Endometrium (tissue), 2 donors: Measurements from ENCODE around the gene RICTOR.

Experiments used
- FAIRE-seq: peaks from 2 replicates; lab custom pipeline; 2012; peaks lifted over from hg19 to GRCh38; lab: Jason Lieb, UNC
- donor health status: control.
- donor health status: control.

The RICTOR gene

DNA sequence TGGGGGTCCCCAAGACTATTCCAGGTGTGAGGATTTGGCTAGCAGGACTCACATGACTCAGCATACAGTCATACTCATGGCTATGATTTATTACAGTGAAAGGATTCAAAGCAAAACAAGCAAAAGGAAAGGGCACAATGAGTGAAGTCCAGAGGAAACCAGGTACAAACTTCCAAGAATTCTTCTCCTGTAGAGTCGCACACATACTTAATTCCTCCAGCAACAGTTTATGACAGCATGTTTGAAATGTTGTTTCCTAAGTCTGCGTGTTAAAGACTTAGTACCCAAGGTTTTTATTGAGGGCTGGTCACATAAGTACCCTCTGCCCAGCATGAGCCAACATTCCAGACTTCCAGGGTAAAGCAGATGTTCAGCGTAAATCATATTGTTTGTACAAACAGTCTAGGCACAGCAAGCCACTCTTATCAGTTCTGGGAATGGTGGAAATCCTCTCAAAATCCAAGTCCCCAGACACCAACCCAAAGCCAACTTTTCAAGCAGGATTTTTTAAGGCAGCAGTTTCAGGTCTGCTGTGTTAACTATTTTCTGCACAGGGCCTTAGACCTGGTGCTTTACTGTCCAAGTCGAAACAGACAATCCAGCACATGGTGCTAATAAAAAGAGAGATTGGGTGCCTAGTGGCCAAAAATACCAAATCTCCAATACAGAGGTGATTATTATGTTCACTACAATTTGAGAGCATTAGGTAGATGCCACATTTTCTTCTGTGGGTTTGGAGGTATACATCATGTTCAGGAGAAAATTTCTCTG is 18.6 kb upstream of the RICTOR start:
- FAIRE-seq, result no peak

DNA sequence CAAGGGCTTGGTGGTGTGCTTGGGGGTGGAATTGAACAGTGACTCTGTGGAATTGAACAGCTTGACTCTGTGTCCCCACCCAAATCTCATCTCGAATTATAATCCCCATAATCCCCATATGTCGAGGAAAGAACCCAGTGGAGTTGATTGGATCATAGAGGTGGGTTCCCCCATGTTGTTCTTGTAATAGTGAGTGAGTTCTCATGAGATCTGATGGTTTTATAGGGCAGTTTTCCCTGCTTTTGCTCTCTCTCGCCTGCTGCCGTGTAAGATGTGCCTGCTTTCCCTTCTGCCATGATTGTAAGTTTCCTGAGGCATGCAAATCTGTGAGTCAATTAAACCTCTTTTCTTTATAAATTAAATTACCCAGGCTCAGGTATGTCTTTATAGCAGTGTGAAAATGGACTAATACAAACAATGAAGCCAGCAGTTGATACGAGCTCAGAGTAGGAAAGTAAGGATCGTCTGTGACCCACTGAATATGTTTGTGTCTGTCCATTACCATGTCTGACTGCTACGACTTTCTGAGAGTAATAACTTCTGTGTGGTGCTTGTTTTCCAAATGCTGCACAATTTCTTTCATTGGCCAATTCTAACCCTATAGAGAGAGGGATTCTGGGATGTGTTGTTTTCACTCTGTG is 17.9 kb upstream of the RICTOR start:
- no peak for FAIRE-seq

DNA sequence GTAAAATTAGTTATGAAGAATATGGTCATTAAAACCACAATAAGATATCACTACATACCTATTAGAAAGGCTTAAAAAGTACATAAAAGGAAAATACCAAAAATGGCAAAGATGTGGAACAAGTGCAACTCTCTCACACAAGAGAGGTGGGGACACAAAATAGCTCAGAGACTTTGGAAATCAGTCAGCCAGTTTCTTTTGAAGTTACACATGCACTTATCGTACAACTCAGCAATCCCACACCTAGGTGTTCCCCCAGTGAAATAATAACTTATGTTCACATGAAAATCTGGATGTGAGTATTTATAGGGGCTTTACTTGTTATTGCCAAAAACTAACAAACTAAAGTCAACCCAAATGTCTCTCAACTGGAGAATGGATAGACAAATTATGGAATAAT is 9.8 kb upstream of the RICTOR start:
- no peak for FAIRE-seq

DNA sequence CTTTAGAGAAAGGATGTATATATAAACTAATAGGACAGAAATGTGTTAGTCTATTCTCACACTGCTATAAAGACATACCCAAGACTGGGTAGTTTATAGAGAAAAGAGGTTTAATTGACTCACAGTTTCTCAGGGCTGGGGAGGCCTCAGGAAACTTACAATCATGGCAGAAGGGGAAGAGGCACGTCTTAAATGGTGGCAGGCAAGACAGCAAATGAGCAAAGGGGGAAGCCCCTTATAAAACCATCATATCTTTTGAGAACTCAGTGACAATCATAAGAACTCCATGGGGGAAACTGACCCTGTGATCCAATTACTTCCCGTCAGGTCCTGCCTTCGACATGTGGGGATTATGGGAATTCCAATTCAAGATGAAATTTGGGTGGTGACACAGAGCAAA is 8.8 kb upstream of the RICTOR start:
- no peak for FAIRE-seq

DNA sequence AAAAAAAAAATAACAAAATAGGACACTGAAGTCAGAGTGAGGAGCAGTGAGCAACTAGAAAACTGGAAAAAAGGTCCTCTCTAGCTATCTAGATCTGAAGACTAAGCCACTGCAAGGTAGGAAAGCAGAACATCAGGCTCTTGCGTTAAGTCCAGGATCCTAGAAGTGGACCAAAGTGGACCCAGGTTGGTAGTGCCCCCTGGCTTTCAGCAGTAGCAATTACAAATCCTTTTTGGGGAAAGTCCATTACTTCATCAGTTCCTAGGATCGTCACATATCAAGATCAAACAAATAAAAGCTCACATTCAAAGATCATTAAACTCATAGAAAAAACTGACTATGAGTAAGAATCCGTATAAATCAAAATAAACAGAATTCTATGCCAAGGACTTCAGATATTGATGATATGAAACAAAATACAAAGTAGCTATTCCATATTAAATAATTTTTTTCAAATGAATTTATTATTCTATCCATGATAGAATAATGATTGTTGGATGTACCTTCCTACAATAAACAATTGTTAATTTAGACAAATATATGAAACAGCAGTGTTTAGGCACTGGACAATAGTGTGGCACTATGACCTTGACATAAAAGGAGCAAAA is 6.5 kb upstream of the RICTOR start:
- peak; percentile 71 for FAIRE-seq

DNA sequence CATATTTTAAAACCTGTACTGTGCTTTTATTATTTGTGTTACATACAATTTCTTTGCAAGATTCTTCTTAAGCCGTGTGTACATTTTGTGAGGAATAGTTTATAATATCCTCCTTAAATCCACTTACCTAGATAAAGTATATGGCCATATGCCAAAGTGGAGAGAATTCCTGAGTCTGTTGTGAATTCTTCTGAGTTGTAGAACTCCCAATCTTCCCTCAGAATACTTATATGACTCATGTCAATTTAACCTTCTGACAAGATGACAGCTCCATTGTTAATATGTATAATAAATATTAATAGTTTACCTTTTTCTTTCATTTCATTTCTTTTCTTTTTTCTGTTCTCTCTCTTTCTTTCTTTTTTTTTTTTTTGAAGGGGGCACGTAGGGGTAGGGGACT is 6.0 kb upstream of the RICTOR start:
- no peak for FAIRE-seq

DNA sequence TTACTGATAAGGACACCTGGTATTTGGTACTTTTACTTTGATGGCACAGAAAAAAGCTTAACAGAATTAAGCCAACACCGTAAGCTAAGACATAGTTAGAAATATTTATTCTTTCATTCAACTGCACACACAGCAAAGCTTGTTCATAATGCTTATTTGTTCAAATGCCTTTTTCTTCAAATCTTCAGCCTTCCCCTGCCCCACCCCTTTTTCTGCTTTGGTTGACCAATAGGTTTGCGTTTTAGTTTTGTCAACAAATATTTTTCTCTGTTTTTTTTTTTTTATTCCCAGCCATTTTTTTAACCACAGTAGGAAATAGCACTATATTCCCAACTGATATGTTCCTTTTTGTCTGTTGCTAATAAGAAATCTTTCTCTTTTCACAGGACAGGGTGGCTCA is 4.9 kb upstream of the RICTOR start:
- no peak for FAIRE-seq

DNA sequence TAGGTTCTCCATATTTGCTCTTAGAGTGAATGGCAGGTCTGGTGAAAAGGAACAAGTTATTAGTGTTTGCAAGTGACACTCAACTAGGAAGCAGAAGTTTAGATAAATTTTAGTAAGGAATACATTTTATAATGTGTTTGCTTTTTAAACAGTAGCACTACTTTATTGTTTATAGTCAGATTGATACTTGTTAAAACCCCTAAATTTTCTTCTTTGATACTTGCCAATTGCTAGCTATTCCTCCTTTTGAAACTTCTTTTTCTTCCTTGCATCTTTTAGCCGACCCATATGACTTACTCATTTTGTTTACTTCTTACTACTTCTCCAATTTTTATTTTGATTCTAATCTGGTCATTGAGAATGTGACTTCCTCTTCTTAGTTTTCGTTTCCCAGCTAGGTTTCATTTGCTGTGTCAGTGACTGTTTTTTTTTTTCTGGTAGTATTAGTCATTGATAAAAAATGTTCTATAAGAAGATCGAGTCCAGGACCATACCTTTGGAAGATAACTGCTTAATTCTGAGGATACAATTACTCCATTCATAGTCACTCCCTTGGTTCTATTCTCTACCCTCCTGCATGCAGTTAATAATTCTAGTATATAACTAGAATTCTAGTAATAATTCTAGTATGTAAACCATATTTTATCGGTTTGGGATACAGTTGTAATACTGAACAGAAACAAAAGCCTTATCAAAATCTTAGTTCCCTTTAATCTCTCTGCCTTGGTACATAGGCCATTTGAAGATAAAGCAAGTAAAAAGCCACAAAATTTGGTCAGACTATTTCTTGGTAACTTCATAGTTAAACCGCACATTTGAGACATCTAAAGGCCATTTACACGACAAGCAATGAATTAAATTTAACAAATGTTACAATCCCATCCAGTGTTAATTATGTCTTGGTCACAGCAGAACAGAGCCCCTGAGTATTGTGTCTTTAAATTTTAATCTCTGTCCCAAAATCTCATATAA is 2.8 kb upstream of the RICTOR start:
- FAIRE-seq, result no peak

DNA sequence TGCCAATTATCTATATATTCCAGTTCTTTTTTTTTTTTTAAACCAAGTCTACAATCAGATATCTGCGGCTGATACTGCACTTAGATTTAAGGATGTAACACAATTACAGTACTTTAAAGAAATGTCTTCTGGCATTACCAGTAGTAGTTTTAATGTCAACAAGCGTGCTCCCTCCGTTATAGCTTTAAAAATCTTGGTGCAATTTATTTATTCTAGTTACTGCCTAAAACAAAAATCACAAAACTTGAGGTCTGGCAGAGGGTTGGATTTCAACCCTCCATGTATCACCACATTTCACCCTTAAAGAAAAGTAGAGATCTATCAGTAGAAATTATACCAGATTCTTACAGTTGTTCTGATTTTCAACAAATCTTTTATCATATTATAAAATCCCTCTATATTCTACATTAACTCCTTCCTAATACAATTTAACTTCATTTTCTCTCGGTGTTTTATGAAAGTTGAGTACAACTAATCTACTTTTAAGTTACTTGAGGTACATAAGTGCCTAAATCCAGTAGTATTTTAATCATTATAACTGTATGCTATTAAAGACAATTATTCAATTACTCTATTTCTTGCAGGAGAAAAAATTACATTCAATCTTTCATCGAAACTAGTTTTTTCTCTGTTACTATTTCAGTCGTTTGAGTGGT is 2.0 kb upstream of the RICTOR start:
- FAIRE-seq, result no peak

DNA sequence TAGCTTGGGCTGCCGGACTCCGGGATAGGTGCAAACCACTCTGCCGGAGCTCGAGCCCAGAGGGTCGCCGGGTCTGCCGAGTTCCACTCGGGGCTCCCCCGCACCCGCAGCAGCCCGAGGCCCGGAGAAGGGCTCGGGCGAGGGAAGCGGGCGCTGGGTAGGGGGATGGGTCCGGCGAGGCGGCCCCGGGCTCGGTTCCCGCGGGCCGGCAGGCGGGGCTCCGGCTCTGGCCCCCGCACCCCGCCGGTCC is 507 bp downstream of the RICTOR start:
- FAIRE-seq, result no peak

DNA sequence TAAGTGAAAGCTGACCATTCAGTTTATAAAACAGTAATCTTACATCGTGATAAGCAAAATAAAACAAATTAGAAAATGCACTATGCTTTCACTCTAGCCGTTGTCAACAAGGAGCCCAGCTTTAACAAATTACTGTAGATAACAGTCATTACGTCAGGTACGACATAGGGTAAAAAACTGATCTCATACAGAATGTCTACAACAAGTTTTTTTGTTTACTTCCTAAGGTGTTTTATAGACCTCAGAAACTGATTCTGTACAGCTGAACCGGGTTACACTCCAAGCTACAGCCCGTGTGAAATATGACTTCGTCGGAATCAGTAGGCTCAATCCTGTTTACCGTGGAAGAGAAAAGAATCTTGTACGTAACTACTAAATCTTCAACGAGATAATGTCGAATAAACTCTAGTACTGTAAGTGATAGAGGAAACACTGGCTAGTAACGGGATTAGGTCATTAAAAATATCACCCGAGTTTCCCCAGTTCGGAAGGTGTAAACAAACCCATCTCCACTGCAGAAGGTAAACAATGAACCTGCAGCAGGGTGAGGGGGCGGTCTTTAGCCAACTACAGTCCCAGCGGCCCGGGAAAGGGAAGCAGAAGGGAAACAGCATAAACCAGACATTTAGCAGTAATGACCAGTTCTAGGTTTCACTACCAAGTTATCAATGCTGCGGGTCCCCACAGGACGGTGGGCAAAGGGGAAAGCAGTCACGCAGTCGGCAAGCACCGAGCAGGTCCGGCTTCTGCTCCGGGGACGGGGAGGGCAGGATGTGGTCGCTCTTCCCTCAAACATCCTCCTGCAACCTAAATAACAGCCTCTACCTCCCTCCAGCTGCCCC is 1.1 kb downstream of the RICTOR start:
- FAIRE-seq, result no peak

DNA sequence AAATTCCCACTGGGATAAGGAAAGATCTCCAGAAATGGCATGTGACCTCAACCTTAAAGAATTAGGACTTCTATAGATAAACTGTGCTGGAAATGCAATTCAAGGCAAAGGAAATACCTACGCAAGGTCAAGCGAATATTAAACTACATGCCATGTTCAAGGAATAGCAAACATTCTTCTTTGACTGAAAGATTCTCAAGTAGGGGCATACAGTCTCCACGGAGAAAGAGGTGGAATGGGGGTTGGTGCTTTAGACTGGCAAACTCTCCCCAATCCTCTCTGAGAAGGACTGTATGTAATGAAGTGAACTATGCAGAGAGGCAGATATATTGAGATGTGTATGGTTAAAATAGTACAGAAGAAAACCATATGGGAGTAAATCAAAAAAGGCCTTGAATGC is 6.1 kb downstream of the RICTOR start:
- FAIRE-seq, result no peak

DNA sequence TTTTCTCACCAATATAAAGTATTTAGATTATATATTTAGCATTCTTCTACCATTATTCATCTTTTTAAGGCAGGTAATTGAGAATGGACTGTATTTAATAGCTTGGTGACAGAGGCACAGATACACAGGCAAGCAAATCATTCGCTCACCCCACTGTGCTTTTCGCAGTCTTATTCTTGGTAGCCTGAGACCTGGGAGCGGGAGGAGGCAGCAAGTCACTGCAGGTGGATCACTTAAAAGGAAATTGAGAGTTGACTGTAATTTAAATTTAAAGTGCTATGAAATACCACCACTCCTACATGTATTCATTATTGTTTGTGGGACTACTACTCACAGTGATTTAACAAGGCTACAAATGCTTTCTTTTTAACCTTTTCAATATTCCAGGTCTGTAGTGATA is 9.7 kb downstream of the RICTOR start:
- no peak for FAIRE-seq

DNA sequence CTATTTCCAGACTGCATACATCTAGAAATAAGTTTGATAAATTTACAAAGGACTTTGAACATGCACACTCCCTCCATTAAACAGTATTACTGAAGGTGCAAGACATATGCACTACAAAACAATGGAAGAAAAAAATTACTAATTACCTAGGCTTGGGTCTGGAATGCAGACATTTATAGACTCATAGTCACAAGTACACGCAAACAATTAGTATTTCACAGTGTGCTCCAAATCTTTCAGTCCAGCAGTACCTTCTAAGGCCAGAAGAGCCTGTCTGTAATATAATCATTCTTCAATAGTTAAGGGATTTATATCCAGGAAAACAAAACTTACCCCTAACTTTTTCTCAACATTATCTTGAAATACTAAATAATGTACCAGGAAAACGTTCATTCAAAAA is 11.2 kb downstream of the RICTOR start:
- no peak for FAIRE-seq

DNA sequence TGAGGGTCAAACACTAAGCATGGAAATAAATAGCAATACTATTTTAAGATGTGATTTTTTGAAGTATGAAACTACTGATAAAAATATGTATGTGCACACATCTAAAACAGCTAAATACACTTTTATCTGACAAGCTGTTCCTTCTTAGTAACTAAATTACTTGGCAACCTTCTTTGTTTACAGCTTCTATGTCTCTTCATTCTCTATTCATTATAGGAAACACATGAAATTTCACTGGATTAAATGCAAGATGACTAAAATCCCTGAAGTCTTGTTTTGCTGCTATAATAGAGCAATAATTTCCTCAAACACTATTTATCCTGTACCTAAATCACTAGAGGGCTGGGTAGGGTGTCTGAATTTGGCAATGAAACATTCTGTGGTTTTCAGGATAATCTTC is 11.7 kb downstream of the RICTOR start:
- FAIRE-seq, result no peak

DNA sequence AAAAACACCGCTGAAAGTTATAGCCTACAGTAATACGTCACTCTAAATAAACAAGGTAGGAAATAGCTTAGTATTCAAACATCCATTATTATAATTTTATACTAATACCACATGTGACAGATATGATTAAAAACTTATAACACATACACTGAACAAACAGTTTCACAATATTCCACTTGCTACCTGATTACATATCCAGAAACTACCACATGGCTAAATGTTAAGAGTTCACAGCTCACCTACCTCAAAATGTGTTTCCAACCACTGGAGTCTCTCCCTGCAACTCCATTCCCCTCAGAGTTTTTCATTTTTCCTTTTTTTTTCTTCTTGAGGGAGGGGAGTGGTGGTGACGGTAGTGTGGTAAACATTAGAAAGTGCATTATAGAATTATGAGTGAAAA is 12.1 kb downstream of the RICTOR start:
- no peak for FAIRE-seq

DNA sequence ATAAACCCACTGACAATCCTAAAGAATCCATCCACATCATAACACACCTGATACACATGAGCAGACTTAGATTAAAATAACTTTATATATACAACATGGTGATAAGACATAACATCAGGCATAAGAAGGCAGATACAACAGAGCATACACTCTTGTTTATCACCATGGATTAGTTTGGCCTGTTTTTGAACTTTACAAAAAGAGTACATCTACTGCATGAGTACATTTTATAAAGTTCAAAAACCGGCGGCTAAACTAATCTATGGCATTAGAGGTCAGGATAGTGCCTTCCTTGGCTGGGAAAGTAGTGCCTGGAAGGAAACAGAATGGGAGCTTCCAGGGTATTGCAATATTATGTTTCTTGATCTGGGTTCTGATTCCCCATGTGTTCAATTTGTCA is 15.1 kb downstream of the RICTOR start:
- no peak for FAIRE-seq

DNA sequence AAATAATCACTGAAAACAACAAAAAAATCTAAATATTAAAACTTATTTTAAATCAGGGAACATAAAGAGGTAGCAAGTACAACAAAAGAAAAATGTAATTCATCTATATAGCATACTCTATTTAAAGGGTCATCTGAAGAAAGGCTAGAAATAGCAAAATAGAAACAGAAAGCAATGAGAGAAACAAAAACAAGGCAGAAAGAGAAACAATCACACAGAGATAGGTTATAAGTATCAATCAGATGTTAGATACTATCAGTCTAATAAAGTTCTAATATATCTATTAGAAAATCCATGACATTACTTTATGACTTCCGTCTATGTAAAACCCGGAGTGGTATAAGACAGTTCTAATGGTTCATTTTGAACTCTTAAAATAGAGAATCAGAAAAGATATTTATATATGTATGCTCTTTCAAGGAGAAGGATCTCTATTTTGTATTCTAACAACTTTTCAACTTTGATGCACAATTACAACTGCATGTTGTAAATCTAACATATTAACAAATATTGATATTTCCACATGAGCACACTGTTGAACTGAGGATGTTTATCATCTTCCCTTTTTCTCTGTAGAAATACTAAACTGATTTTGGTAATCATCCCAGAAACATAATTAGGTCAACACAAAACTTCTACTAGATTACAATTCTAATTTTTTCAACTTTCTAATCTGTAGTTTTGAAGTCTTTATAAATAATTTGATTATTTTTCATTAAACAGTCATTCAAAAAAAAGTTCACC is 15.8 kb downstream of the RICTOR start:
- peak; percentile 86 for FAIRE-seq

DNA sequence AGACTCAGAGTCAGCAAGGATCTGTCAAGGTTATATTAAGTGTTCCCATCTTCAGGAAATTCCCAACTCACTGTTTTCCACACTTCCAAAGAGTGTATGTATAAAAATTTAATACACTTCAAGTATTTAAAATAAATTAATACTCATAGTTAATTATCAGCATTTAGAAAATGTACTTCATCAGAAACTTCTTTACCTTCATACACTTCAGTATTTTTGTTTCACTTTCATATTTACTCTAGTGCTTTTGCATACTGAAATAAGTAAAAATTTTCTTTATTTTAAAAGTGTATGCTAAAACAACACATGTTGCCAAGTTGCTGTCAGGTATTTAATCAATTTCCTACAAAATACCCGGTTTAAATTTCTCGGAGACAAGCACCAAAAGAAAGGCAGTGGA is 16.5 kb downstream of the RICTOR start:
- peak; percentile 73 for FAIRE-seq

DNA sequence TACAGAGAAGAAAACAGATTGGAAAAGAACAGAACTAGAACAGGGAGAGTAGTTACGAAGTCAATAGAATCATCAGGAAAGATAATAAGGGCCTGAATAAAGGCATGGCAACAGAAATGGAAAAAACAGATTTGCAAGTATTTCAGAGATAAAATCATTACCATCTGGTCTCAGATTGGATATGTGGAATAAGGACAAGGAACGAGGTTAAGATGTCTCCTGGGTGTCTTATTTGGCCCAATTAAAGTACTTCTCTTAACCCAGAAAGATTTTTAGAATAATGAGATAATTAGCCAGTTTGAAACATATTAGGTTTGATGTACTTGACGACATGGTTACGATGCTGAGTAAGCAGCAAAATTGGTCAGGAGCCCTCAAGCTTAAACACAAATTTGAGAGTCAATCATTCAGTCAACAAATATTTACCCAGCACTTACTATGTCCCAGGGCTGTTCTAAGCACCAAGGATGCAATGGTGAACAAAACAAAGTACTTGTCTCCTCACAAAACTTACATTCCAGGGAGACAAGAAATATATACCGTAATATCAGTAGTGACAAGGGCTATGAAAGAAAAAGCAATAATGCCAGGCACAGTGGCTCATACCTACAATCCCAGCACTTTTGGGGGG is 18.3 kb downstream of the RICTOR start:
- FAIRE-seq, result no peak
